H9 (cell line): ENCODE measurements around the gene AFAP1. TPM values are rescaled to one million over a fixed set of nuclear protein-coding genes. Genes with fewer than 3 reads are reported as not detected.

Experiments used
- DNase-seq: peaks from one replicate; pipeline ENCODE4 v3.0.0-alpha.2; 2017
- H2AFZ ChIP-seq: one replicate; pipeline ENCODE4 v1.6.1; 2013; ENCODE audit warnings: mild to moderate bottlenecking, low read length, control low read depth, moderate library complexity
- H2AK5ac ChIP-seq: 2 replicates; pipeline ENCODE4 v1.6.1; 2013; ENCODE audit warnings: low read length, control low read depth, mixed read lengths; ENCODE audit not compliant: insufficient read length
- H2BK120ac ChIP-seq: one replicate; pipeline ENCODE4 v1.6.1; 2013; ENCODE audit warnings: low read depth, mild to moderate bottlenecking, low read length, control low read depth, inconsistent platforms; ENCODE audit not compliant: poor library complexity, severe bottlenecking
- H2BK12ac ChIP-seq: 2 replicates; pipeline ENCODE4 v1.6.1; 2013; ENCODE audit warnings: low read length, control low read depth, mixed read lengths, low read depth; ENCODE audit not compliant: insufficient read length
- H2BK15ac ChIP-seq: 2 replicates; pipeline ENCODE4 v1.6.1; 2013; ENCODE audit warnings: low read depth, low read length, control low read depth
- H2BK20ac ChIP-seq: one replicate; pipeline ENCODE4 v1.6.1; 2013; ENCODE audit warnings: low read depth, mild to moderate bottlenecking, low read length, control low read depth, inconsistent platforms; ENCODE audit not compliant: poor library complexity, severe bottlenecking
- H2BK5ac ChIP-seq: 2 replicates; pipeline ENCODE4 v1.6.1; 2013; ENCODE audit warnings: low read length, control low read depth, mixed read lengths; ENCODE audit not compliant: insufficient read length
- H3K14ac ChIP-seq: 2 replicates; pipeline ENCODE4 v1.6.1; 2013; ENCODE audit warnings: low read length, control low read depth; ENCODE audit not compliant: insufficient read depth
- H3K18ac ChIP-seq: 2 replicates; pipeline ENCODE4 v1.6.1; 2013; ENCODE audit warnings: low read depth, mild to moderate bottlenecking, mixed read lengths, low read length, control low read depth; ENCODE audit not compliant: insufficient read length
- H3K23ac ChIP-seq: 2 replicates; pipeline ENCODE4 v1.6.1; 2013; ENCODE audit warnings: low read length, control low read depth, mixed read lengths, low read depth; ENCODE audit not compliant: insufficient read length
- H3K23me2 ChIP-seq: 2 replicates; pipeline ENCODE4 v1.6.1; 2013; ENCODE audit warnings: low read depth, mild to moderate bottlenecking, mixed read lengths, low read length, control low read depth; ENCODE audit not compliant: insufficient read length, poor library complexity, severe bottlenecking
- H3K27ac ChIP-seq: 2 replicates; pipeline ENCODE4 v1.5.1; 2013; ENCODE audit warnings: low read length, control low read depth, mixed read lengths, low read depth; ENCODE audit not compliant: insufficient read length
- H3K27me3 ChIP-seq: 2 replicates; pipeline ENCODE4 v1.6.1; 2013; ENCODE audit warnings: low read length, control low read depth, inconsistent platforms; ENCODE audit not compliant: insufficient read depth
- H3K4ac ChIP-seq: 2 replicates; pipeline ENCODE4 v1.6.1; 2013; ENCODE audit warnings: low read depth, mild to moderate bottlenecking, control low read depth, inconsistent platforms, low read length, moderate library complexity
- H3K4me1 ChIP-seq: 2 replicates; pipeline ENCODE4 v1.6.1; 2013; ENCODE audit warnings: low read length, control low read depth, inconsistent platforms; ENCODE audit not compliant: insufficient read depth
- H3K4me2 ChIP-seq: 2 replicates; pipeline ENCODE4 v1.6.1; 2013; ENCODE audit warnings: low read length, control low read depth, mixed read lengths; ENCODE audit not compliant: insufficient read length, insufficient read depth
- H3K56ac ChIP-seq: 2 replicates; pipeline ENCODE4 v1.6.1; 2013; ENCODE audit warnings: low read depth, mild to moderate bottlenecking, mixed read lengths, low read length, control low read depth; ENCODE audit not compliant: insufficient read length
- H3K79me1 ChIP-seq: 2 replicates; pipeline ENCODE4 v1.6.1; 2013; ENCODE audit warnings: low read depth, mild to moderate bottlenecking, moderate library complexity, low read length, control low read depth, inconsistent platforms; ENCODE audit not compliant: insufficient read depth, poor library complexity, severe bottlenecking
- H3K79me2 ChIP-seq: 2 replicates; pipeline ENCODE4 v1.6.1; 2013; ENCODE audit warnings: low read length, control low read depth, inconsistent platforms; ENCODE audit not compliant: insufficient read depth
- H3K9ac ChIP-seq: 2 replicates; pipeline ENCODE4 v1.6.1; 2013; ENCODE audit warnings: low read length, control low read depth, mixed read lengths; ENCODE audit not compliant: insufficient read length; ENCODE audit errors: extremely low read depth
- H3K9me3 ChIP-seq: one replicate; pipeline ENCODE4 v1.6.1; 2013; ENCODE audit warnings: low read depth, low read length, inconsistent platforms; ENCODE audit not compliant: control insufficient read depth
- H3T11ph ChIP-seq: one replicate; pipeline ENCODE4 v1.6.1; 2013; ENCODE audit warnings: mild to moderate bottlenecking, low read length, control low read depth, inconsistent platforms
- H4K20me1 ChIP-seq: one replicate; pipeline ENCODE4 v1.6.1; 2013; ENCODE audit not compliant: control insufficient read depth, insufficient read length, insufficient read depth
- H4K5ac ChIP-seq: 2 replicates; pipeline ENCODE4 v1.6.1; 2013; ENCODE audit warnings: low read depth, mild to moderate bottlenecking, mixed read lengths, low read length, control low read depth; ENCODE audit not compliant: insufficient read length
- H4K8ac ChIP-seq: replicated peaks from 2 replicates; pipeline ENCODE4 v1.6.1; 2013; ENCODE audit warnings: low read length, control low read depth, mixed read lengths, low read depth; ENCODE audit not compliant: insufficient read length
- H4K91ac ChIP-seq: 2 replicates; pipeline ENCODE4 v1.6.1; 2013; ENCODE audit warnings: low read depth, mild to moderate bottlenecking, moderate library complexity, mixed read lengths, low read length, control low read depth; ENCODE audit not compliant: insufficient read length
- H3K27ac Mint-ChIP-seq, 3 experiments: 2 replicates in 2 of 3; 3 replicates in 1 of 3; pipeline ENCODE4 v1.8.0; 2020 to 2021; ENCODE audit warnings: mixed read lengths in 3 of 3, mild to moderate bottlenecking in 1 of 3, moderate library complexity in 1 of 3
- H3K27me3 Mint-ChIP-seq: 2 replicates; pipeline ENCODE4 v1.8.0; 2021; ENCODE audit warnings: low read depth, mild to moderate bottlenecking, moderate library complexity, mixed read lengths
- H3K36me3 Mint-ChIP-seq, 3 experiments: 2 replicates in 2 of 3; 3 replicates in 1 of 3; pipeline ENCODE4 v1.8.0; 2020 to 2021; ENCODE audit warnings: low read depth in 3 of 3, mixed read lengths in 3 of 3; ENCODE audit not compliant: insufficient read depth in 1 of 3
- H3K4me1 Mint-ChIP-seq, 2 experiments: 2 replicates each; pipeline ENCODE4 v1.8.0; 2020; ENCODE audit warnings: mixed read lengths in 2 of 2
- H3K4me3 Mint-ChIP-seq, 2 experiments: 2 replicates in 1 of 2; 3 replicates in 1 of 2; pipeline ENCODE4 v1.8.0; 2020 to 2021; ENCODE audit warnings: mild to moderate bottlenecking in 2 of 2, mixed read lengths in 2 of 2, moderate library complexity in 1 of 2
- H3K9me3 Mint-ChIP-seq, 2 experiments: 2 replicates in 1 of 2; 3 replicates in 1 of 2; pipeline ENCODE4 v1.8.0; 2020; ENCODE audit warnings: mild to moderate bottlenecking in 2 of 2, mixed read lengths in 2 of 2, moderate library complexity in 1 of 2
- WGBS: extraction: QIAGEN DNeasy Blood & Tissue Kit; methylation state at CpG from one replicate; pipeline ENCODE4 v1.1.7; 2013; ENCODE audit warnings: missing lambda C conversion rate, low lambda C conversion rate, mixed read lengths; ENCODE audit not compliant: insufficient read length; ENCODE audit errors: extremely low coverage; 5-methylcytosine and 5-hydroxymethylcytosine counted together
- total RNA-seq: library from RNA; stranded (reverse); gene quantifications from 2 replicates; pipeline ENCODE4 v1.2.1, GENCODE V29; 2021
- TF ChIP-seq, protein P1 (sequence below): fragments of 200-600 bp; sonication (generic); conservative IDR thresholded peaks from 3 replicates; pipeline ENCODE4 v1.8.0; 2021; ENCODE audit warnings: antibody characterized with exemption, mild to moderate bottlenecking

AFAP1 gene
- total RNA-seq, 1 experiment from 2014 or later: 6.5 TPM

GRCh38 chr4:7932287-7932686 lies 7.4 kb downstream of the AFAP1 start:
- Histone ChIP-seq H2AK5ac (no peak overlapping the region), H2BK15ac (no peak overlapping the region), H2BK12ac (no peak overlapping the region), H3K9ac (no peak overlapping the region), H4K91ac (no peak overlapping the region), H3K56ac (no peak overlapping the region), H3T11ph (no peak overlapping the region), H2BK20ac (no peak overlapping the region), H3K14ac (no peak overlapping the region), H3K9me3 (no peaks in the 10 kb centered on the region), H3K23ac (no peak overlapping the region), H4K20me1 (no peaks in the 10 kb centered on the region), H3K27me3 (no peaks in the 10 kb centered on the region), H3K4ac (no peak overlapping the region), H3K23me2 (no peaks in the 10 kb centered on the region), H4K5ac (no peak overlapping the region), H2BK5ac (no peak overlapping the region), H2BK120ac (no peak overlapping the region), H3K4me2 (no peak overlapping the region), H4K8ac (no peak overlapping the region), H3K79me1 (no peaks in the 10 kb centered on the region), H2AFZ (no peak overlapping the region), H3K27ac (no peak overlapping the region), H3K4me1 (no peaks in the 10 kb centered on the region), H3K18ac (no peak overlapping the region), H3K79me2 (peaks cover 10% of the 10 kb centered on the region; the same call in 1 of the 2 replicates)
- Mint-ChIP-seq H3K27ac (no peak overlapping the region), H3K4me3 (no peak overlapping the region), H3K36me3 (peaks cover 0 to 9% (median 6%) of the 10 kb centered on the region in 3 experiments; a peak in 4 of 7 replicates), H3K9me3 (no peaks in the 10 kb centered on the region), H3K4me1 (peaks cover 21 to 33% of the 10 kb centered on the region in 2 experiments), H3K27me3 (no peaks in the 10 kb centered on the region; the same call in 1 of the 2 replicates)
- no CpG with 5 or more reads among the region's 1 CpG for WGBS
- TF ChIP-seq, protein P1, sequence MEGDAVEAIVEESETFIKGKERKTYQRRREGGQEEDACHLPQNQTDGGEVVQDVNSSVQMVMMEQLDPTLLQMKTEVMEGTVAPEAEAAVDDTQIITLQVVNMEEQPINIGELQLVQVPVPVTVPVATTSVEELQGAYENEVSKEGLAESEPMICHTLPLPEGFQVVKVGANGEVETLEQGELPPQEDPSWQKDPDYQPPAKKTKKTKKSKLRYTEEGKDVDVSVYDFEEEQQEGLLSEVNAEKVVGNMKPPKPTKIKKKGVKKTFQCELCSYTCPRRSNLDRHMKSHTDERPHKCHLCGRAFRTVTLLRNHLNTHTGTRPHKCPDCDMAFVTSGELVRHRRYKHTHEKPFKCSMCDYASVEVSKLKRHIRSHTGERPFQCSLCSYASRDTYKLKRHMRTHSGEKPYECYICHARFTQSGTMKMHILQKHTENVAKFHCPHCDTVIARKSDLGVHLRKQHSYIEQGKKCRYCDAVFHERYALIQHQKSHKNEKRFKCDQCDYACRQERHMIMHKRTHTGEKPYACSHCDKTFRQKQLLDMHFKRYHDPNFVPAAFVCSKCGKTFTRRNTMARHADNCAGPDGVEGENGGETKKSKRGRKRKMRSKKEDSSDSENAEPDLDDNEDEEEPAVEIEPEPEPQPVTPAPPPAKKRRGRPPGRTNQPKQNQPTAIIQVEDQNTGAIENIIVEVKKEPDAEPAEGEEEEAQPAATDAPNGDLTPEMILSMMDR: no peak
- DNase-seq: no peak
